ENCODE measurements around the gene PRR20G. TPM values are rescaled to one million over a fixed set of nuclear protein-coding genes. Genes with fewer than 3 reads are reported as not detected.

Gene PRR20G
- total RNA-seq, 1 donor, result not detected

DNA sequence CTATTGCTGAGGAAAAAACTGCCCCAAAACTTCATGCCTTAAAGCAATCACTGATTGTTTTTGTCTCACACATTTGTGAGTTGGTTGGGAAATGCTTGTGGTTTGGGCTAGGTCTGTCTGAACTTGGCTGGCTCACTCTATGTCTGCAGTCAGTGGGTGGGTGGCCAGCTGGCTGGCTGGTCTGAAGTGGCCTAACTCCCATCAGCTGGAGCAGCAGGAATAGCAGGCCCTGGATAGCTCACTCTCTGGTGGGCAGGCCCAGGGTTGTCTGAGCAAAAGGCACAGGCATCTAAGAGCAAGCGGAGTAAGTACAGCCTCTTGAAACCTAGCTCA, 37.7 kb upstream of the PRR20G start:
- TF ChIP-seq CTCF (IDR thresholded peaks at IDR 0.05; ENCODE audit: insufficient read depth, low read depth, low read length), result no peak
- no peak for DNase-seq (ENCODE audit: low read depth)
- H3K4me3 ChIP-seq (ENCODE audit: low read depth, low read length), result no peak overlapping the region

DNA sequence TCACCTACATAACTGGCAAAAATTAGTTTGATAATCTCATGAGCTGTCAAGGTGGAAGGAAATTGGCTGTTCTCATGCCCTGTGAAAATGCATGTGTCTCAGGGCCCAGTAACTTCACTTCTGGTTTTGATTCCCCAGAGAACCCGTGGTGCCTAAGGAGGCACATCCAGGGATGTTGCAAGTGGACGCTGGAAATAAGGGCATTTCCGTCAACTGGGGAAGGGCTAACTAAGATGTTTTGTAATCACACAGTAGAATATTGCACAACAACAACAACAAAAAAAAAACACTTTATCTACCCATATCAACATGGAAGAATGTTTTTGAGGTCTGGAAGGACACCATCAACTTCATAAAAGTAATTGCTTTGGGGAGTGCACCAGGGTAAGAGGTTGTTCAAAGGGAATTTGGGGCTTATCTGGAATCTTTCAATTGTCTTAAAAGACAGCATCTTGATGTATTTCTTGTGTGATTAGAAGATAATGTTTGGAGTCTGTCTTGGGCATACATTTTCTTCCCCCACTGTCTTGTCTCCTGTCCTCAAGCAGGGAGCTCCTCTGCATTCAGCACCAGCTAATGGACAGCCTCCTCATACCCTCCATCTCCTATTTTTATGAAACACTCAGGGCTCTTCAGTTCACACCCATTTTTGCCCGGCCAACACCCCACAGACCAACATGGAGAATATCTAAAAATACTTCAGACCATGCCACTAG, 37.2 kb upstream of the PRR20G start:
- H3K4me3 ChIP-seq (ENCODE audit: low read depth, low read length), result no peak overlapping the region
- TF ChIP-seq CTCF (IDR thresholded peaks at IDR 0.05; ENCODE audit: insufficient read depth, low read depth, low read length), result no peak
- peak; percentile 8 for DNase-seq (ENCODE audit: low read depth)

DNA sequence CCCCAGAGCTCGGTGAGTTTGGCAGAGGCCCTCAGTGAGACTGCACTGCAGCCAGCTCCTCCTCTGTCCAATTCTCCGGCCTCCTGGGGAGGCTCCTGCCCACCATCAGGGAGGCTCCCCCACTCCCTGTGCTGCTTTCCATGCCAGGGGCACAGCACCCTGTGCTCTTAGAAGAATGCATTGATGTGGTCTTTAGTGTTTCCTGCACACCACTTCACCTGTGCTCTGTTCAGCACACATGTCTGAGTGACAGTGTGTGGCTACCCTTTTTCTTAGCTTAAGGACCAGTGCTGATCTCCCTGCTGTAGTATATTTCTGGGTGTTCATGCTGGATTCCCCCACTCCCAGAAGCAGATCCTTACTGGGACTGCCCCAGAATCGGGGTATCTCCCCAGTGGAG, 36.2 kb upstream of the PRR20G start:
- H3K4me3 ChIP-seq (ENCODE audit: low read depth, low read length), result no peak overlapping the region
- no peak for TF ChIP-seq CTCF (IDR thresholded peaks at IDR 0.05; ENCODE audit: insufficient read depth, low read depth, low read length)
- DNase-seq (ENCODE audit: low read depth), result no peak

DNA sequence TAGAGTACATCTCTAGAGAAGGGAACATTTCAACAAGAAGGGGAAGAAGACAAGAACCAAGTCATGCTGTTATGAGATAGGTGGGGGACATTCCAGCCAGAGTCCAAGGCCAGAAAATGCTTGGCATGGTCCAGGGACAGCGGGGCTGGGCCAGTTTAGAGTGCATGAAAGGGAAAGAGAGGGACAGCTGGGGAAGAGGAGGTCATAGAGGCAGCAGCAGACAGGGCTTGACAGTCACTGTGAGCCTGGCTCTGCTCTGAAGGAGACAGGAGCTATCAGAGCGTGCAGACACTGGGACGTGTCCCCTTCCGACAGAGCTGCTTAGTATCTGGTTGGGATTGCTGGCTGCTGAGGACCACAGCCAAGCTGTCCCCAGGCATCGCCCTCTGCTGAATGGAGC, 35.7 kb upstream of the PRR20G start:
- DNase-seq (ENCODE audit: low read depth), result no peak
- no peak overlapping the region for H3K4me3 ChIP-seq (ENCODE audit: low read depth, low read length)
- TF ChIP-seq CTCF (IDR thresholded peaks at IDR 0.05; ENCODE audit: insufficient read depth, low read depth, low read length), result no peak

- TF ChIP-seq CTCF (IDR thresholded peaks at IDR 0.05; ENCODE audit: insufficient read depth, low read depth, low read length), result no peak
- no peak overlapping the region for H3K4me3 ChIP-seq (ENCODE audit: low read depth, low read length)
- no peak for DNase-seq (ENCODE audit: low read depth)
These were observed 33.5 kb upstream of the PRR20G start for GRCh38 chr3:127321371-127321770.

DNA sequence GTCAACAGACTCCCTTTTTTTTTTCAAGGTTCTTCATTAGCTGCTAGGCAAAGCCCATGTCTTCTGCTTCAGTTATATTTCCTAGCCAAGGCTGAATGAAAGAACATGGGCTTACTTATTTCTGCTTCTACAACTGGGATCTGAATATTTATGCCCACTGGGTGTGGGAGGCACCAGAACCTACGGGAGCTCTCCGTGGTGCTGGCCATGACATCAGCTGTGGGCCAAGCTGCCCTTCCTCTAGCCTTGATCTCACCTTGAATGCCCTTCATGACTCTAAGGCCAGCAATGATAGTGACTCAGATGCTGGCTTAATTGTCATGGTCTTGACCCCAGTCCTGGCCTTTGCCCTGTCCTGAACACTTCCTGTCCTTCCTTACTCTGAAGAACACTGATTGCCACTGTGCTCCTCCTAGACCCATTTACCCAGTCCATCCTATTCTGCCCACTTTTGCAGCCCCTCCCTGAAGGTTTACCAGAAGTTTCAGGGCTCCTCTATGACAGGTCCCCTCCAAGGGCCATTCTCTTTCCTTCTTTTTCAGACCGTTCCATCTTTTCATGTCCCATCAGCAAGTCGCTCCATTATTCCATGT, 32.8 kb upstream of the PRR20G start:
- no peak for TF ChIP-seq CTCF (IDR thresholded peaks at IDR 0.05; ENCODE audit: insufficient read depth, low read depth, low read length)
- DNase-seq (ENCODE audit: low read depth), result no peak
- H3K4me3 ChIP-seq (ENCODE audit: low read depth, low read length), result no peak overlapping the region

DNA sequence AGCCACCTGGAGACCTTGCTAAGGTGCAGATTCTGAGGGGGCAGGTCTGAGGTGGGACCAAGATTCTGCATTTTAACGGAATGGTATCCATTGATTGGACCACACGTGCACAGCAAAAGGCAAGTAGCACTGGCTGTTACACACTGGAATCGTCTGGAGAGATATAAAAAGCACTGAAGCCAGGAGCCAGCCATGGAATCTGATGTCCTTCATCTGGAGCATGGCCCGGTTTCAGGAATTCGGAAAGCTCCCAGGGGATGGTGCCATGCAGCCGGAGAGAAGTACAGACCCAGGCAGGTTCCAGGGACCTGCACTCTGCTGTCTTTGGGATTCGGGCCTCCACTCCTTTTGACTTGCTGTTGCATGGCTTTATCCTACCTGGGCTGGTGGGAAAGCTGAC, 28.8 kb upstream of the PRR20G start:
- no peak for DNase-seq (ENCODE audit: low read depth)
- H3K4me3 ChIP-seq (ENCODE audit: low read depth, low read length), result no peak overlapping the region
- TF ChIP-seq CTCF (IDR thresholded peaks at IDR 0.05; ENCODE audit: insufficient read depth, low read depth, low read length), result no peak

Measured in fibroblast of villous mesenchyme (primary cell).